HS-27A (cell line): ENCODE measurements around the gene DDX4.

Experiments used
- DNase-seq: peaks from one replicate; pipeline ENCODE4 v3.0.0-alpha.2; 2012; ENCODE audit warnings: low read depth, missing footprints

DDX4 gene

DNA sequence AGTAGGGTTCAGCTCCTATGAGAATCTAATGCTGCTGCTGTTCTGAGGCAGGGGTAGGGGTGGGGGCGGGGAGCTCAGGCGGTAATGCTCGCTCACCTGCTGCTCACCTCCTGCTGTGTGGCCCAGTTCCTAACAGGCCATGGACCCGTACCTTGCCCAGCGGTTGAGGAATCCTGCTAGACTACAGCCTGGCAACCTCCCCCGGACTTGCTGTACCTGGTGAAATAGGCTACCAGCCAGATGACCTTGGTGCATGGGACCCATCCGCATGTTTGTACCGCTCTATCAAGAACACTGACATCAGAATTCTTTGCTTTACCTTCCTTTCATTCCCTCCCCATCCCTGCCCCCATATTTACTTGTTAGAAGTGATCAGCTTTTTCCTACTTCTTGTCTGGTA is 128.6 kb downstream of the DDX4 start:
- no peak for DNase-seq
